Measurements from ENCODE around the gene GRID2IP. TPM values are rescaled to one million over a fixed set of nuclear protein-coding genes. Genes with fewer than 3 reads are reported as not detected.

Gene GRID2IP
- total RNA-seq, 2 experiments from 2014 or later, result 0.36 to 0.39 TPM

DNA sequence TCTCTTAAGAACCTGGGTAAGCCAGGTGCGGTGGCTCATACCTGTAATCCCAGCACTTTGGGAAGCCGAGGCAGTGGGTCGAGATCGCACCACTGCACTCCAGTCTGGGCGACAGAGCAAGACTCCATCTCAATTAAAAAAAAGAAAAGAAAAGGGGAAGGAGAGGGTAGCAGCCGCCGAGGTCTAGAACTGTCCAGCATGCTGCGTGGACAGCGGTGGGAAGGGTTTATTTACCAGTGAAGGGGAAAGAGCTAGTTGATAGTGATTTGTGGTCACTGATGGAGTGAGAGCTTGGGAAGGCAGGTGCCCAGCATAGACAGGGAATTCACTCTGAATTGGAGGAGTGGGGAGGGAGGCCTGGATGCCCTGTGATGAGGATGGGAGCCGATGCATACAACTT lies 60.1 kb downstream of the GRID2IP start:
- DNase-seq, result no peak
- intact Hi-C loops (cut with DNase I, micrococcal nuclease), result no loop called here
- Histone ChIP-seq H3K27ac (ENCODE audit: low read depth in 1 of 2, low read length in 2 of 2) (no peak overlapping the region), H3K4me1 (ENCODE audit: insufficient read depth, low read length) (no peaks in the 10 kb centered on the region), H3K4me3 (ENCODE audit: low read length) (no peak overlapping the region), H3K9me3 (ENCODE audit: control insufficient read depth in 1 of 2, insufficient read depth in 1 of 2, low read length in 2 of 2) (no peaks in the 10 kb centered on the region), H3K36me3 (ENCODE audit: insufficient read depth, low read length) (no peaks in the 10 kb centered on the region), H3K27me3 (ENCODE audit: control insufficient read depth in 1 of 2, insufficient read depth in 2 of 2, low read length in 2 of 2) (no peaks in the 10 kb centered on the region)
- Mint-ChIP-seq H3K4me1 (ENCODE audit: low read depth) (no peaks in the 10 kb centered on the region), H3K36me3 (ENCODE audit: low read depth) (no peaks in the 10 kb centered on the region), H3K9me3 (no peaks in the 10 kb centered on the region), H3K27me3 (peaks cover 5% of the 10 kb centered on the region), H3K27ac (no peak overlapping the region), H3K4me3 (no peak overlapping the region)
- ChIA-PET CTCF (no interaction called here), POLR2A (no interaction called here)
- TF ChIP-seq, protein P1, sequence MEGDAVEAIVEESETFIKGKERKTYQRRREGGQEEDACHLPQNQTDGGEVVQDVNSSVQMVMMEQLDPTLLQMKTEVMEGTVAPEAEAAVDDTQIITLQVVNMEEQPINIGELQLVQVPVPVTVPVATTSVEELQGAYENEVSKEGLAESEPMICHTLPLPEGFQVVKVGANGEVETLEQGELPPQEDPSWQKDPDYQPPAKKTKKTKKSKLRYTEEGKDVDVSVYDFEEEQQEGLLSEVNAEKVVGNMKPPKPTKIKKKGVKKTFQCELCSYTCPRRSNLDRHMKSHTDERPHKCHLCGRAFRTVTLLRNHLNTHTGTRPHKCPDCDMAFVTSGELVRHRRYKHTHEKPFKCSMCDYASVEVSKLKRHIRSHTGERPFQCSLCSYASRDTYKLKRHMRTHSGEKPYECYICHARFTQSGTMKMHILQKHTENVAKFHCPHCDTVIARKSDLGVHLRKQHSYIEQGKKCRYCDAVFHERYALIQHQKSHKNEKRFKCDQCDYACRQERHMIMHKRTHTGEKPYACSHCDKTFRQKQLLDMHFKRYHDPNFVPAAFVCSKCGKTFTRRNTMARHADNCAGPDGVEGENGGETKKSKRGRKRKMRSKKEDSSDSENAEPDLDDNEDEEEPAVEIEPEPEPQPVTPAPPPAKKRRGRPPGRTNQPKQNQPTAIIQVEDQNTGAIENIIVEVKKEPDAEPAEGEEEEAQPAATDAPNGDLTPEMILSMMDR (IDR thresholded peaks at IDR 0.05), result no peak
- ATAC-seq (ENCODE audit: poor library complexity), result no peak

DNA sequence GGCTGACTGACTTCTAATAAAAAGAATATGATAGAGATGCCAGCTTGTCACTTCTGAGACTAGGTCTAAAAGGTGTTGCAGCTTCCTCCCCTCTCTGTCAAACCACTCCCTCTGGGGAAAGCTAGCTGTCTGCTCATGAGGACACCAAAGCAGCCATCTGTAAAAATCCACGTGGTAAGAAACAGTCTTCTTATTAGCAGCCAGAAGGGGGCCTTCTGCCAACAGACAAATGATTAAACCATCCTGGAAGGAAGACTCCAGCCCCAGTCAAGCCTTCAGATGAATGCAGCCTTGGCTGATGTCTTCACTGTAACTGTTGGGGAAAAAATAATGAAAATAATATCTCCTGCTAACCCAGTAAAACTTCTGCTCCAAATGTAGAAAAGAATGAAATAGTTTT lies 61.6 kb downstream of the GRID2IP start:
- no peak overlapping the region for H3K27ac ChIP-seq (ENCODE audit: low read depth in 1 of 2, low read length in 2 of 2)
- H3K4me1 ChIP-seq (ENCODE audit: insufficient read depth, low read length), result peaks cover 4% of the 10 kb centered on the region
- no peaks in the 10 kb centered on the region for H3K36me3 ChIP-seq (ENCODE audit: insufficient read depth, low read length)
- no peaks in the 10 kb centered on the region for H3K27me3 ChIP-seq (ENCODE audit: control insufficient read depth in 1 of 2, insufficient read depth in 2 of 2, low read length in 2 of 2)
- H3K36me3 Mint-ChIP-seq (ENCODE audit: low read depth), result no peaks in the 10 kb centered on the region
- TF ChIP-seq, protein P1 (IDR thresholded peaks at IDR 0.05), result no peak
- CTCF ChIA-PET, result no interaction called here
- POLR2A ChIA-PET, result interaction anchor here (0.6 kb wide), 1 partner anchor 42 kb away, joined by 3 read pairs; the partner anchor contains the start of gene DAGLB
- no peaks in the 10 kb centered on the region for H3K9me3 ChIP-seq (ENCODE audit: control insufficient read depth in 1 of 2, insufficient read depth in 1 of 2, low read length in 2 of 2)
- intact Hi-C loops (cut with DNase I, micrococcal nuclease), result no loop called here
- DNase-seq (no peak), ATAC-seq (ENCODE audit: poor library complexity) (no peak)
- peaks cover 3% of the 10 kb centered on the region for H3K4me1 Mint-ChIP-seq (ENCODE audit: low read depth)
- H3K27ac Mint-ChIP-seq, result no peak overlapping the region
- no peaks in the 10 kb centered on the region for H3K9me3 Mint-ChIP-seq
- no peak overlapping the region for H3K4me3 Mint-ChIP-seq
- no peak overlapping the region for H3K4me3 ChIP-seq (ENCODE audit: low read length)
- H3K27me3 Mint-ChIP-seq, result peaks cover 5% of the 10 kb centered on the region

DNA sequence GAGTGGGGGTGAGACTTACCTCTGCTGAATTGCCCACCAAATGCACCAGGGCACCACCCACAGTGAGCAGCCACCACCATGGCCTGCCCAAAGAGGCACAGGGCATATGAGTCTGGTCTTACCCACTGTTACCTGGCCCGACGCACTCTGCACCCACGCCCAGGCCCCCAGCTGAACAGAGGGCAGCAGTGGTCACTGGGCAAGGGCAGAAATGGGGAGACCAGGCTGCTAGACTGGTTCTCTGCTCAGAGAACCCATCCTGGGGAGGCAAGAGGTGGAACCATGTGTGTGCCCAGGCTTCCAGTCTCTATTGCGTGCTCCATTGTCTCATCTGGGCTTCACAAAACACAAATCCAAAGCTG lies 64.1 kb downstream of the GRID2IP start:
- H3K4me3 ChIP-seq (ENCODE audit: low read length), result no peak overlapping the region
- CTCF ChIA-PET, result no interaction called here

More for the DNA sequence above, 64.1 kb downstream of the GRID2IP start:
- intact Hi-C loops (cut with DNase I, micrococcal nuclease), result no loop called here
- H3K9me3 ChIP-seq (ENCODE audit: control insufficient read depth in 1 of 2, insufficient read depth in 1 of 2, low read length in 2 of 2), result no peaks in the 10 kb centered on the region
- H3K36me3 Mint-ChIP-seq (ENCODE audit: low read depth), result peaks cover 11% of the 10 kb centered on the region
- peaks cover 5% of the 10 kb centered on the region for H3K27me3 Mint-ChIP-seq
- peaks cover 21% of the 10 kb centered on the region for H3K4me1 ChIP-seq (ENCODE audit: insufficient read depth, low read length)
- peak overlapping the region; percentile 48 for H3K4me3 Mint-ChIP-seq
- peaks cover 19% of the 10 kb centered on the region for H3K4me1 Mint-ChIP-seq (ENCODE audit: low read depth)
- H3K9me3 Mint-ChIP-seq, result no peaks in the 10 kb centered on the region
- H3K27ac ChIP-seq (ENCODE audit: low read depth in 1 of 2, low read length in 2 of 2), result no peak overlapping the region
- peak overlapping the region; percentile 53 for H3K27ac Mint-ChIP-seq
- H3K36me3 ChIP-seq (ENCODE audit: insufficient read depth, low read length), result no peaks in the 10 kb centered on the region
- no peak for DNase-seq
- TF ChIP-seq, protein P1 (IDR thresholded peaks at IDR 0.05), result no peak
- H3K27me3 ChIP-seq (ENCODE audit: control insufficient read depth in 1 of 2, insufficient read depth in 2 of 2, low read length in 2 of 2), result no peaks in the 10 kb centered on the region
- POLR2A ChIA-PET, result no interaction called here
- no peak for ATAC-seq (ENCODE audit: poor library complexity)

All from CD4-positive, alpha-beta T cell (primary cell).